Breast epithelium (tissue), 3 donors: ENCODE measurements around the gene PYROXD2.

Experiments used
- CTCF ChIP-seq, 3 donors: fragments of 450-650 bp; IDR thresholded peaks; one replicate each; pipeline ENCODE4 v1.5.1; 2016 to 2017; ENCODE audit warnings: antibody characterized with exemption in 3 of 3, mild to moderate bottlenecking in 3 of 3, moderate library complexity in 3 of 3
- POLR2A ChIP-seq: fragments of 450-650 bp; IDR thresholded peaks from one replicate; pipeline ENCODE4 v1.6.1; 2016; ENCODE audit warnings: antibody characterized with exemption, mild to moderate bottlenecking, moderate library complexity
- POLR2AphosphoS5 ChIP-seq, 3 donors: sonication (generic); formaldehyde crosslinking; IDR thresholded peaks; one replicate each; pipeline ENCODE4 v1.6.1; 2017; ENCODE audit warnings: antibody characterized with exemption in 3 of 3

DNA sequence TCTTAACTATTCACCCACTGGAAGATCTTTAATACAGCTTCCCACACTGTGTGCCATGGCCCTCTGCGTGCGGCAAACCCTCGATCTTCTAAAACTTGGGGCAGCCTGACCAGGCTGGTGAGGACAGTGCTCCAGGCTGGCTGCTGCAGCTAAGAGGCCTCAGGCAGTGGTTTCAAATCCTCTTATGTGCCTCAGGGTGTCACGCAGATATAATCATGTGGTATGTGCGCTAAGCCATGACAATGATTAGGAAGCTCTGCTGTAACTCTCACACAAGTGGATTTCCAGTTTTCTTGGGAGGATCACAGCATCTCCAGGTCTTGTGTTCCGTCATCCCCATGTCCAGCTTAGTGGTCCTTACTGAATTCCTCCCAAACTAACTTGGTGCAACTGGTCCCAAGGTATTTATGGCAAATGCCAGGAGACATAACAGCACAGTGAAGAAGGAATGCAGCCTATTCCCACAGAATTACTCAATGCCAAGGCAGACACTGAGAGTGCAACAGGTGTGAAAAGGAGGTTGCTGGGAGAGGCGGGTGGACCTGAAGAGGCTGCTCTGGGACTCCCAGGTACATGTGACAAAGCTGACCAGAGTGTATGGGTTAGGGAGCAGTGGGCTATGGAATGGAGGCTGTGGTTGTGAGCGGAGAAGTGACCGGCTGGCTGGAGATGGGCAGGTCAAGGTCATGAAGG lies 29.5 kb upstream of the PYROXD2 start:
- TF ChIP-seq CTCF (IDR thresholded peaks at IDR 0.05) (no peak), POLR2AphosphoS5 (IDR thresholded peaks at IDR 0.05) (no peak), POLR2A (no peak)
